HCT116 (cell line): Measurements from ENCODE around the gene TUT1.

Experiments
- POLR2AphosphoS5 ChIP-seq: IDR thresholded peaks from 2 replicates; pipeline ENCODE4 v1.6.1; 2011; ENCODE audit warnings: mild to moderate bottlenecking, low read depth, low read length, moderate library complexity
- YY1 ChIP-seq: IDR thresholded peaks from 2 replicates; pipeline ENCODE4 v1.6.1; 2011; ENCODE audit warnings: low read length, low read depth, moderate library complexity, mild to moderate bottlenecking; ENCODE audit not compliant: insufficient replicate concordance; ENCODE audit errors: extremely low read depth
- TF ChIP-seq, protein P1 (sequence below), 3 experiments: fragments of 200-600 bp in 1 of 3; sonication (generic) in 1 of 3; IDR thresholded peaks in 2 of 3; conservative IDR thresholded peaks in 1 of 3; 2 replicates each; pipeline ENCODE4 v1.5.1; 2012 to 2017; ENCODE audit warnings: low read depth in 2 of 3, low read length in 2 of 3, antibody characterized with exemption in 1 of 3, borderline replicate concordance in 1 of 3, control low read depth in 1 of 3, mild to moderate bottlenecking in 1 of 3, mixed read lengths in 1 of 3, mixed run types in 1 of 3, moderate library complexity in 1 of 3; ENCODE audit not compliant: insufficient read depth in 1 of 3
- TF ChIP-seq, protein P2 (sequence below): IDR thresholded peaks from 2 replicates; pipeline ENCODE4 v1.6.1; 2012; ENCODE audit warnings: low read depth

DNA sequence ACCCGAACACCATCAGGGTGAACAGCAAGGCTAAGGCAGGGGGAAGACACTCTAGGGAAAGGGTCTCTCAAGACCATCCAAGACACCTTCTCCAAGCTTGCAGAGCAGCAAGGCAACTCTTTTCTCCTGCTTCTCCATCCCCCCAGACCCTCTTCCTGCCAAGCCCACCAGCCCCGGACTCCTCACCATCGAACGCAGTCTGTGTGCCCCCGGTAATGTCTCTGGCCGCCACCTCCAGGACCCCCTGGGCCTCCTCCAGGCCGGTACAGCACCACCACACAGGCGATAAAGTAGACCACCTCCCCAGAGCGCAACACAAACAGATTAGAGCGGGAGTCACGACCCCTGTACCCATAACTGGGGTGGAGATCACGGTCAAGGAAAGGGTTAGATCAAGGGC, 17.5 kb upstream of the TUT1 start:
- TF ChIP-seq, protein P1, sequence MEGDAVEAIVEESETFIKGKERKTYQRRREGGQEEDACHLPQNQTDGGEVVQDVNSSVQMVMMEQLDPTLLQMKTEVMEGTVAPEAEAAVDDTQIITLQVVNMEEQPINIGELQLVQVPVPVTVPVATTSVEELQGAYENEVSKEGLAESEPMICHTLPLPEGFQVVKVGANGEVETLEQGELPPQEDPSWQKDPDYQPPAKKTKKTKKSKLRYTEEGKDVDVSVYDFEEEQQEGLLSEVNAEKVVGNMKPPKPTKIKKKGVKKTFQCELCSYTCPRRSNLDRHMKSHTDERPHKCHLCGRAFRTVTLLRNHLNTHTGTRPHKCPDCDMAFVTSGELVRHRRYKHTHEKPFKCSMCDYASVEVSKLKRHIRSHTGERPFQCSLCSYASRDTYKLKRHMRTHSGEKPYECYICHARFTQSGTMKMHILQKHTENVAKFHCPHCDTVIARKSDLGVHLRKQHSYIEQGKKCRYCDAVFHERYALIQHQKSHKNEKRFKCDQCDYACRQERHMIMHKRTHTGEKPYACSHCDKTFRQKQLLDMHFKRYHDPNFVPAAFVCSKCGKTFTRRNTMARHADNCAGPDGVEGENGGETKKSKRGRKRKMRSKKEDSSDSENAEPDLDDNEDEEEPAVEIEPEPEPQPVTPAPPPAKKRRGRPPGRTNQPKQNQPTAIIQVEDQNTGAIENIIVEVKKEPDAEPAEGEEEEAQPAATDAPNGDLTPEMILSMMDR (IDR thresholded peaks at IDR 0.05 in 2 of 3, conservative IDR thresholded peaks at IDR 0.05 in 1 of 3; ENCODE audit: borderline replicate concordance in 1 of 3, insufficient read depth in 1 of 3, low read depth in 2 of 3, low read length in 2 of 3) = no peak
- TF ChIP-seq POLR2AphosphoS5 (no peak), YY1 (no peak)
- TF ChIP-seq, protein P2, sequence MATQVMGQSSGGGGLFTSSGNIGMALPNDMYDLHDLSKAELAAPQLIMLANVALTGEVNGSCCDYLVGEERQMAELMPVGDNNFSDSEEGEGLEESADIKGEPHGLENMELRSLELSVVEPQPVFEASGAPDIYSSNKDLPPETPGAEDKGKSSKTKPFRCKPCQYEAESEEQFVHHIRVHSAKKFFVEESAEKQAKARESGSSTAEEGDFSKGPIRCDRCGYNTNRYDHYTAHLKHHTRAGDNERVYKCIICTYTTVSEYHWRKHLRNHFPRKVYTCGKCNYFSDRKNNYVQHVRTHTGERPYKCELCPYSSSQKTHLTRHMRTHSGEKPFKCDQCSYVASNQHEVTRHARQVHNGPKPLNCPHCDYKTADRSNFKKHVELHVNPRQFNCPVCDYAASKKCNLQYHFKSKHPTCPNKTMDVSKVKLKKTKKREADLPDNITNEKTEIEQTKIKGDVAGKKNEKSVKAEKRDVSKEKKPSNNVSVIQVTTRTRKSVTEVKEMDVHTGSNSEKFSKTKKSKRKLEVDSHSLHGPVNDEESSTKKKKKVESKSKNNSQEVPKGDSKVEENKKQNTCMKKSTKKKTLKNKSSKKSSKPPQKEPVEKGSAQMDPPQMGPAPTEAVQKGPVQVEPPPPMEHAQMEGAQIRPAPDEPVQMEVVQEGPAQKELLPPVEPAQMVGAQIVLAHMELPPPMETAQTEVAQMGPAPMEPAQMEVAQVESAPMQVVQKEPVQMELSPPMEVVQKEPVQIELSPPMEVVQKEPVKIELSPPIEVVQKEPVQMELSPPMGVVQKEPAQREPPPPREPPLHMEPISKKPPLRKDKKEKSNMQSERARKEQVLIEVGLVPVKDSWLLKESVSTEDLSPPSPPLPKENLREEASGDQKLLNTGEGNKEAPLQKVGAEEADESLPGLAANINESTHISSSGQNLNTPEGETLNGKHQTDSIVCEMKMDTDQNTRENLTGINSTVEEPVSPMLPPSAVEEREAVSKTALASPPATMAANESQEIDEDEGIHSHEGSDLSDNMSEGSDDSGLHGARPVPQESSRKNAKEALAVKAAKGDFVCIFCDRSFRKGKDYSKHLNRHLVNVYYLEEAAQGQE = no peak
